Psoas muscle (tissue), 8 donors: ENCODE data around the gene PRKD2. TPM values are rescaled to one million over a fixed set of nuclear protein-coding genes. Genes with fewer than 3 reads are reported as not detected.

Experiments
- ATAC-seq, 4 donors: fragments of 200-7000 bp; cut with Tn5 transposase; one replicate each; pipeline ENCODE4 v1.9.1; 2020; ENCODE audit warnings: moderate library complexity in 3 of 4, mild to moderate bottlenecking in 2 of 4
- DNase-seq, 2 donors: peaks; one replicate each; pipeline ENCODE4 v3.0.0-alpha.2; 2020
- H3K27ac ChIP-seq: fragments of 200-600 bp; one replicate; pipeline ENCODE4 v1.8.0; 2022
- H3K27me3 ChIP-seq, 3 donors: fragments of 200-600 bp in 1 of 3; one replicate each; pipeline versions ENCODE4 v1.6.1 to v1.8.0; 2013 to 2022; ENCODE audit warnings: low read length in 2 of 3, mild to moderate bottlenecking in 2 of 3, moderate library complexity in 1 of 3; ENCODE audit not compliant: insufficient read depth in 3 of 3
- H3K36me3 ChIP-seq, 2 donors: fragments of 200-600 bp in 1 of 2; one replicate each; pipeline versions ENCODE4 v1.6.1 to v1.8.0; 2013 to 2022; ENCODE audit warnings: low read depth in 1 of 2, mild to moderate bottlenecking in 1 of 2, moderate library complexity in 1 of 2; ENCODE audit not compliant: insufficient read depth in 1 of 2
- H3K4me1 ChIP-seq: fragments of 200-600 bp; one replicate; pipeline ENCODE4 v1.8.0; 2022
- H3K4me3 ChIP-seq: fragments of 200-600 bp; one replicate; pipeline ENCODE4 v1.8.0; 2022; ENCODE audit warnings: mild to moderate bottlenecking
- H3K9me3 ChIP-seq: fragments of 200-600 bp; one replicate; pipeline ENCODE4 v1.8.0; 2022
- WGBS, 3 donors: extraction: QIAGEN DNeasy Blood & Tissue Kit; methylation state at CpG; one replicate each; pipeline versions ENCODE4 v1.1.6 to v1.1.7; 2013; 5-methylcytosine and 5-hydroxymethylcytosine counted together
- intact Hi-C, 2 donors: fragments of 100-400 bp; cut with DNase I; formaldehyde crosslinking; loops; one replicate each; pipeline versions ENCODE4 v1.11.0 to v1.14.2; 2022
- polyA plus RNA-seq, 3 donors: library from polyadenylated mRNA; stranded (reverse); fragments of 200-250 nt; gene quantifications; one replicate each; pipeline ENCODE4 v1.2.3, GENCODE V29; 2013
- total RNA-seq, 4 donors: library from RNA; stranded (reverse); fragmentation: NEBNext Ultra II Directional in 2 of 4; extraction: Animal tissue kit (Norgen Biotek cat#: 25700) in 2 of 4; gene quantifications; one replicate each; pipeline versions ENCODE4 v1.2.1 to v1.2.4, GENCODE V29; 2021 to 2023
- TF ChIP-seq, protein P1 (sequence below): fragments of 200-600 bp; IDR thresholded peaks from one replicate; pipeline ENCODE4 v1.8.0; 2022; ENCODE audit warnings: antibody characterized with exemption
- donor health status: healthy with polysubstance abuse.
- donor health status: DM: no; HTN: no; CAD: no; lungs with moderate emphysema.
- donor health status: Bipolar disorder and iron deficiency.
- donor health status: healthy.
- donor health status: DM: yes; HTN: yes; CAD: no.
- donor health status: DM: no; HTN: no; CAD: no.
- donor health status: DM: no; HTN: no; CAD: no.
- donor health status: DM: yes; HTN: yes; CAD: no.

Gene PRKD2
- total and polyA plus RNA-seq, 7 donors = 4.0 to 9.1 (median 6.9) TPM

DNA sequence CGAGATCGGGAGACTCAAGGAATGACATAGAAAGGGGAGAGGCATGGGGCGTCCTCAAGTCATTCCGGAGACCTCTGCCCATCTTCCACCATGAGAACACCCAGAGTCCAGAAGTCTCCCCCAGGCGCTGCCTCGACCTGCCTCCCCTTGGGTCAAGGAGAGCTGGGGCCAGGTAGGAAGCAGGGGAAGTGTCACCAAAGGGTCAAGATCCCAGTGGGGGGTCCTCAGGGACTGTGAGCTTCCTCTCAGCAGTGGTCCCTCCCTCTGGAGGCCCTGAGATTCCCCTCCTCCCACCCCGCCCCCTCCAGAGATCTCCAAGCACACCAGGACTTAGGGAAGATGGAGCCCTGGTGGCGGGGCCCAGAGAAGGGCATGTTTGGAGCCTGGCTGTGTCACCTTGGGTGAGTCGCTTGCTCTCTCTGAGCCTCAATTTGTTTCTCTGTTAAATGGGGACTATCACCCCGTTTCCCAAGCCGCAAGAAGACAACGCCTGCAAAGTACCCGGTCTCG, 56.9 kb downstream of the PRKD2 start:
- WGBS, 3 donors = 5 to 9% (median 7%) methylated on average over 13 to 14 of the region's 14 CpGs
- Histone ChIP-seq H3K27me3 (peaks cover 0 to 34% (median 5%) of the 10 kb centered on the region in 3 donors), H3K4me3 (peak overlapping the region; percentile 70), H3K4me1 (peaks cover 14% of the 10 kb centered on the region), H3K9me3 (no peaks in the 10 kb centered on the region), H3K27ac (peak overlapping the region; percentile 46), H3K36me3 (no peaks in the 10 kb centered on the region)
- intact Hi-C loops = no loop called here
- DNase-seq (no peak), ATAC-seq (no peak)
- TF ChIP-seq, protein P1, sequence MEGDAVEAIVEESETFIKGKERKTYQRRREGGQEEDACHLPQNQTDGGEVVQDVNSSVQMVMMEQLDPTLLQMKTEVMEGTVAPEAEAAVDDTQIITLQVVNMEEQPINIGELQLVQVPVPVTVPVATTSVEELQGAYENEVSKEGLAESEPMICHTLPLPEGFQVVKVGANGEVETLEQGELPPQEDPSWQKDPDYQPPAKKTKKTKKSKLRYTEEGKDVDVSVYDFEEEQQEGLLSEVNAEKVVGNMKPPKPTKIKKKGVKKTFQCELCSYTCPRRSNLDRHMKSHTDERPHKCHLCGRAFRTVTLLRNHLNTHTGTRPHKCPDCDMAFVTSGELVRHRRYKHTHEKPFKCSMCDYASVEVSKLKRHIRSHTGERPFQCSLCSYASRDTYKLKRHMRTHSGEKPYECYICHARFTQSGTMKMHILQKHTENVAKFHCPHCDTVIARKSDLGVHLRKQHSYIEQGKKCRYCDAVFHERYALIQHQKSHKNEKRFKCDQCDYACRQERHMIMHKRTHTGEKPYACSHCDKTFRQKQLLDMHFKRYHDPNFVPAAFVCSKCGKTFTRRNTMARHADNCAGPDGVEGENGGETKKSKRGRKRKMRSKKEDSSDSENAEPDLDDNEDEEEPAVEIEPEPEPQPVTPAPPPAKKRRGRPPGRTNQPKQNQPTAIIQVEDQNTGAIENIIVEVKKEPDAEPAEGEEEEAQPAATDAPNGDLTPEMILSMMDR = no peak

DNA sequence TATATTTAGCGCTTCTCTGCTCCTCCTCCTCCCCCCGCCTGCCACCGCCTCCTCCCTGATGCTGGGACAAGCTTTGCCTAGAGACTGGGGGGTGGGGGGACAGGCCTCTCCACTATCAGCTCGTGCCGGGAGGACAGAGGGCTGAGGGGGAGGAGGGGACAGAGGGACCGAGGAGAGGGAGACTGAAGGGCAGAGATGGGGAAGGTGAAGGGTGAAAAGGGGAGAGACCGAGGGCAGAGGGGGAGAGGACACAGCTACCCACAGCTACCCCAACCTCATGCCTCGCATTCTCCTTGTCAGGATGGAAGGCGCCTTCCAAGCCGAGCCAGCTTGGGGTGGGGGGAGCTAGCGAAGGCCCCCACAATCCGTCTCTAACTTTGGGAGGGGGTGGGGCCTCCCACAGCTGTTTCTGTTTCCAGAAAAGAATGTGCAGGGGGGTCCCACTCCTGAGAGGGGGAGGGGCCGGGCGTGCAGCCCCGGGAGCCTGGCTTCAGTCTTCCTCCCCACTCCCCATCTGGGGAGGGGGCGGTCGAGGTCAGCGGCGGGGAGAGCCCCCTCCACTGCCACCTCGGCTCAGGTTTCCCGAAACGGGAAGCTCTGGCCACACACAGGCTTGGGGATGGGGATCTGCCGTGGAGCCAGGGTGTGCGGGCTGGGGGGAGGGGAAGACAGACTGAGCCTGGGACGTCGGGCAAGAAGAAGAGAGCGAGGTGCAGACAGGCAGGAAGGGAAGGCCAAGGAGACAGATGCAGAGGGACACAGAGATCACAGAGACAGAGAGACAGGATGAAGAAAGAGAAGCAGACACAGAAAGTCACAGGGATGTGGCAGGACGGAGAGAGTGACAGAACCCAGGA, 57.5 kb downstream of the PRKD2 start:
- no peaks in the 10 kb centered on the region for H3K36me3 ChIP-seq
- H3K27me3 ChIP-seq = peaks cover 0 to 34% (median 5%) of the 10 kb centered on the region in 3 donors
- DNase-seq (peak in 1 of 2 donors; percentile 58), ATAC-seq (no peak)
- 6 to 10% (median 8%) methylated on average over 22 to 28 of the region's 28 CpGs for WGBS, 3 donors
- H3K4me3 ChIP-seq = peak overlapping the region; percentile 70
- H3K4me1 ChIP-seq = peaks cover 14% of the 10 kb centered on the region
- TF ChIP-seq, protein P1 = no peak
- no peak overlapping the region for H3K27ac ChIP-seq
- intact Hi-C loops = no loop called here
- H3K9me3 ChIP-seq = no peaks in the 10 kb centered on the region

DNA sequence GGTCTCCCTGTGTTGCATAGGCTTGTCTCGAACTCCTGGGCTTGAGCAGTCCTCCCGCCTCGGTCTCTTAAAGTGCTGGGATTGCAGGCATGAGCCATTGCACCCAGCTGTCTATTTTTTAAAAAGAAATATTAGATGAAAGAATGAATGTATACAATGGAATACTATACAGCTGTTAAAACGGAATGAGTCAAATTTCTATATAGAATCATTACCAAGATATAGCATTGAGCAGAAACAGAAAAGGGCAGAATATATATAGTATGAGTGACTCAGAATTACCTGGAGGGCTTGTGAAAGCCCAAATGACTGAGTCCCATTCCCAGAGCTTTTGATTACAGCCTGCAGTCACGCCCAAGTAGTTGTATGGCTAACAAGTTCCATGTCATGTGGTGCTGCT, 60.4 kb downstream of the PRKD2 start:
- intact Hi-C loops = no loop called here

DNA sequence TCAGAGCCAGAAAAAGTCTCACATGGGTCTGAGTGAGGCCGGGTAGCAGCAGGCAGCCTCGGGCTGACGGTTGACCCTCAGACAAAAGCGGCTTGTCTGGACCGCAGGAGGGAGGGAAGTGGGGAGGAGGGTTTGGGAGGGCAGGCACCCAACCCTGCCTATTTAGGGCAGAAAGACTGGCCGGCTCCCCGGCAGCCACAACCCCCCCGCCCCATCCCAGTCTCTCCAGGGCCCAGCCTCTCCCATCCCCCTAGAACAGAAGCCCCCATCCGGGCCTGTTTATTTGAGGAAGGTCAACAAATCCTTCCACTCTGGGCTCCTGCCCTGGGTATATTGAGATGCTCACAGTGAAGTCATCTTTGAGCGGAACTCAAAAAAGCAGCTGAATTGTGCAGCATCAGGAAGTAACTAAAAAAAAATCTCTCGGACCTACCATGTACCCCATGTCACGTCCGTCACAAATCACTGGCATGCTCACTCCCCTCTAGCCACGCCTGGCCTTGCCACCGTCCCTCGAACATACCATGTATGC, 62.2 kb downstream of the PRKD2 start:
- 52 to 62% (median 61%) methylated on average over 16 of the region's 16 CpGs for WGBS, 3 donors
- Histone ChIP-seq H3K9me3 (no peaks in the 10 kb centered on the region), H3K4me3 (no peak overlapping the region), H3K27me3 (peaks cover 0 to 45% (median 8%) of the 10 kb centered on the region in 3 donors), H3K36me3 (no peaks in the 10 kb centered on the region), H3K27ac (no peak overlapping the region), H3K4me1 (no peaks in the 10 kb centered on the region)
- TF ChIP-seq, protein P1 = no peak
- DNase-seq (no peak), ATAC-seq (no peak)
- intact Hi-C loops = no loop called here

More for the DNA sequence above, 60.4 kb downstream of the PRKD2 start:
- Histone ChIP-seq H3K4me3 (no peak overlapping the region), H3K27ac (no peak overlapping the region), H3K36me3 (no peaks in the 10 kb centered on the region), H3K27me3 (peaks cover 0 to 42% (median 10%) of the 10 kb centered on the region in 3 donors), H3K9me3 (no peaks in the 10 kb centered on the region), H3K4me1 (peaks cover 12% of the 10 kb centered on the region)
- ATAC-seq (no peak), DNase-seq (no peak)
- TF ChIP-seq, protein P1 = no peak
- whole genome bisulfite sequencing, 3 donors = 94 to 97% (median 97%) methylated on average over 5 of the region's 5 CpGs
